Testis (tissue), 2 donors: Measurements from ENCODE around the gene FSD2.

Experiments
- CTCF ChIP-seq, 3 experiments: fragments of 450-650 bp in 2 of 3; fragments of 200-600 bp in 1 of 3; sonication (generic) in 1 of 3; IDR thresholded peaks; one replicate each; pipeline ENCODE4 v1.5.1; 2016 to 2019; ENCODE audit warnings: antibody characterized with exemption in 3 of 3, mild to moderate bottlenecking in 2 of 3, moderate library complexity in 1 of 3
- POLR2A ChIP-seq: fragments of 450-650 bp; IDR thresholded peaks from one replicate; pipeline ENCODE4 v1.6.1; 2017; ENCODE audit warnings: antibody characterized with exemption, mild to moderate bottlenecking, moderate library complexity

- TF ChIP-seq CTCF (IDR thresholded peaks at IDR 0.05): no peak
- no peak for TF ChIP-seq POLR2A
Measured at GRCh38 chr15:82851306-82851850, 45.5 kb upstream of the FSD2 start.
